Panc1 (cell line): ENCODE data around the gene MTA2. TPM values are rescaled to one million over a fixed set of nuclear protein-coding genes. Genes with fewer than 3 reads are reported as not detected.
"Not testable (repeated sequence)": the region's sequence is repeated elsewhere in the genome, so short reads cannot be mapped to it uniquely, and the experiment has no call there.

ENCODE experiments used
- ATAC-seq: fragments of 200-7000 bp; cut with Tn5 transposase; 2 replicates; pipeline ENCODE4 v1.9.1; 2020; ENCODE audit warnings: mild to moderate bottlenecking, moderate library complexity
- BruUV-seq: library from RNA; stranded (reverse); fragments of 400-500 nt; replicated peaks from 2 replicates; lab custom pipeline; 2021; lab: Mats Ljungman, UMichigan
- CTCF ChIA-PET: fragments of 300-600 bp; sonication (Branson Sonifier 250); formaldehyde crosslinking; loops from one replicate; lab custom pipeline; 2022; ENCODE audit warnings: antibody characterized with exemption; lab: Charles Lee
- POLR2A ChIA-PET: fragments of 300-600 bp; sonication (Branson Sonifier 250); formaldehyde crosslinking; loops from one replicate; lab custom pipeline; 2022; ENCODE audit warnings: antibody characterized with exemption; lab: Charles Lee
- DNase-seq: peaks from one replicate; pipeline ENCODE4 v3.0.0-alpha.2; 2010; ENCODE audit warnings: low read depth, low spot score
- H3K27ac ChIP-seq: 2 replicates; pipeline ENCODE4 v1.5.1; 2011; ENCODE audit warnings: mild to moderate bottlenecking, low read length, inconsistent platforms
- H3K27me3 ChIP-seq: fragments of 200-500 bp; sonication (Bioruptor generic); 2 replicates; pipeline ENCODE4 v1.6.0; 2014; ENCODE audit warnings: low read length, inconsistent platforms; ENCODE audit not compliant: control insufficient read depth, insufficient read depth
- H3K36me3 ChIP-seq: fragments of 200-500 bp; sonication (Bioruptor generic); 2 replicates; pipeline ENCODE4 v1.5.1; 2014; ENCODE audit warnings: inconsistent platforms, mild to moderate bottlenecking, low read length, moderate library complexity; ENCODE audit not compliant: control insufficient read depth, insufficient read depth
- H3K4me1 ChIP-seq: 2 replicates; pipeline ENCODE4 v1.5.1; 2011; ENCODE audit warnings: inconsistent platforms, mild to moderate bottlenecking, low read length, moderate library complexity; ENCODE audit not compliant: control insufficient read depth, insufficient read depth
- H3K4me3 ChIP-seq, 2 experiments: 2 replicates each; pipeline ENCODE4 v1.5.1; 2011 to 2012; ENCODE audit warnings: low read depth in 2 of 2, low read length in 2 of 2, mild to moderate bottlenecking in 2 of 2, inconsistent platforms in 1 of 2, moderate library complexity in 1 of 2
- H3K9me3 ChIP-seq: fragments of 200-500 bp; sonication (Bioruptor generic); 2 replicates; pipeline ENCODE4 v1.5.1; 2014; ENCODE audit warnings: low read depth, mild to moderate bottlenecking, inconsistent platforms, low read length, moderate library complexity; ENCODE audit not compliant: control insufficient read depth, insufficient read depth
- POLR2AphosphoS5 ChIP-seq: IDR thresholded peaks from 2 replicates; pipeline ENCODE4 v1.6.1; 2012; ENCODE audit warnings: mild to moderate bottlenecking, low read depth, low read length, moderate library complexity
- SIN3A ChIP-seq: IDR thresholded peaks from 2 replicates; pipeline ENCODE4 v1.6.1; 2012; ENCODE audit warnings: low read depth, mild to moderate bottlenecking, low read length, moderate library complexity, borderline replicate concordance; ENCODE audit not compliant: insufficient read depth
- TCF7L2 ChIP-seq: IDR thresholded peaks from 2 replicates; pipeline ENCODE4 v1.6.1; 2011; ENCODE audit warnings: mild to moderate bottlenecking, low read depth, low read length, inconsistent platforms
- in situ Hi-C: cut with HindIII; loops from 2 replicates; pipeline ENCODE4 v1.10.0; 2016; ENCODE audit warnings: low sequenced_read_pairs, low pct_unique_long_range_greater_than_20kb
- intact Hi-C: fragments of 100-400 bp; cut with micrococcal nuclease; formaldehyde crosslinking; loops from one replicate; pipeline ENCODE4 v1.10.0; 2022; ENCODE audit not compliant: unreplicated experiment
- total RNA-seq: library from RNA; stranded (reverse); gene quantifications from one replicate; pipeline ENCODE4 v1.2.1, GENCODE V29; 2021; ENCODE audit not compliant: unreplicated experiment
- TF ChIP-seq, protein P1 (sequence below), 2 experiments: IDR thresholded peaks; 2 replicates each; pipeline ENCODE4 v1.6.1; 2011 to 2012; ENCODE audit warnings: low read depth in 2 of 2, control low read depth in 1 of 2, low read length in 1 of 2, mild to moderate bottlenecking in 1 of 2, moderate library complexity in 1 of 2; ENCODE audit not compliant: insufficient read depth in 1 of 2
- TF ChIP-seq, protein P2 (sequence below): fragments of 450-650 bp; IDR thresholded peaks from 2 replicates; pipeline ENCODE4 v1.5.1; 2017; ENCODE audit warnings: mild to moderate bottlenecking

MTA2 gene
- total RNA-seq, 1 experiment from 2014 or later: 163 TPM

DNA sequence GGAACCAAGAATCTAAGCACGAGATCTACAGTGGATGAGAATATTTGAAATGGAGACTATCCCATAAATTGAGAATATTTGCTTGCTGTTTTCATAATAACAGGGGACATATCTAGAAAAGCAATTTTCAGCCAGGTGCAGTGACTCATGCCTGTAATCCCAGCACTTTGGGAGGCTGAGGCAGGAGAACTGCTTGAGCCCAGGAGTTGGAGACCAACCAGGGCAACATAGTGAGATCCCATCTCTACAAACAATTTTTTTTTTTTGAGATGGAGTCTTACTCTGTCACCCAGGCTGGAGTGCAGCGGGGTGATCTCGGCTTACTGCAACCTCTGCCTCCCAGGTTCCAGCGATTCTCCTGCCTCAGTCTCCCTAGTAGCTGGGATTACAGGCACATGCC lies 19.9 kb downstream of the MTA2 start:
- in situ Hi-C loops, BruUV-seq, H3K27ac ChIP-seq, ATAC-seq, H3K27me3 ChIP-seq, DNase-seq, CTCF ChIA-PET, H3K36me3 ChIP-seq, H3K4me3 ChIP-seq, intact Hi-C loops, H3K9me3 ChIP-seq, H3K4me1 ChIP-seq: not testable (repeated sequence)
- POLR2A ChIA-PET: interaction anchor here (0.7 kb wide), 1 partner anchor 180 kb away, joined by 3 read pairs; the partner anchor contains the start of gene POLR2G

DNA sequence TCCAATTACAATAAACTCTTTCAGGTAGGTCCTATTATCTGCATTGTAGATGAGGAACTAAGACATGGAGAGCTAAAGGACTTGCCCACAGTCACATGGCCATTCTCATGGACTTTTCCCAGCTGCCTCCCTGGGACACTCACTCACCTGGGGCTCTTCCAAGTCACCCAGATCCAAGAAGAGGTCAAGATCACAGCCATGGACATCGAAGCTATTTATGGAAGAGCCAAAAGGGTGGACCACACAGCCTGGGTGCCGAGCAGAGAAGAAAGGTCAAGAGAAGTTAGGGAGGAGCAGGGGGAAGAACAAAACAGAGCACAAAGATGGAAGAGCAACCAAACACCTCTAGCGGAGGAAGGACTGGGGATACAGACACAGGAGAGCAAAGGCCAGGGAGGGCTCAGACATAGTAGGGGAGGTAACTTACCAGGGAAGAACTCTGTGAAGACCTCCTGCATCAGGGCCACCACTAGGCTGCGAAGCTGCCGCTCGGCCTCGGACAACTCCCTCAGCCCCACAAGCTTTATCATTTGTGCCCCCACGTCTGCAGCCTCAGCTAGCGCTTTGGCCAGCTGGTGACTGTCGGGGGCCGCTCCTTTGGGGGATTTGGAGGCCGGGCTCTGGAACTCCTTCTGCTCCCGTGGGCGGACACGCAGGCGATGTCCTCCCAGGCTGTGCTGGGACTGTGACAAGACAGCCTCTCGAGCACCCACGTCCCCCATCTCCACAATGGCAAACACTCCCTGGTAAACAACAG lies 20.5 kb downstream of the MTA2 start:
- DNase-seq (no peak), ATAC-seq (no peak)
- Histone ChIP-seq H3K4me3 (no peak overlapping the region), H3K27me3 (no peaks in the 10 kb centered on the region), H3K36me3 (peaks cover 5% of the 10 kb centered on the region; the same call in 1 of the 2 replicates), H3K4me1 (peaks cover 9% of the 10 kb centered on the region), H3K9me3 (no peaks in the 10 kb centered on the region), H3K27ac (no peak overlapping the region)
- TF ChIP-seq, protein P1, sequence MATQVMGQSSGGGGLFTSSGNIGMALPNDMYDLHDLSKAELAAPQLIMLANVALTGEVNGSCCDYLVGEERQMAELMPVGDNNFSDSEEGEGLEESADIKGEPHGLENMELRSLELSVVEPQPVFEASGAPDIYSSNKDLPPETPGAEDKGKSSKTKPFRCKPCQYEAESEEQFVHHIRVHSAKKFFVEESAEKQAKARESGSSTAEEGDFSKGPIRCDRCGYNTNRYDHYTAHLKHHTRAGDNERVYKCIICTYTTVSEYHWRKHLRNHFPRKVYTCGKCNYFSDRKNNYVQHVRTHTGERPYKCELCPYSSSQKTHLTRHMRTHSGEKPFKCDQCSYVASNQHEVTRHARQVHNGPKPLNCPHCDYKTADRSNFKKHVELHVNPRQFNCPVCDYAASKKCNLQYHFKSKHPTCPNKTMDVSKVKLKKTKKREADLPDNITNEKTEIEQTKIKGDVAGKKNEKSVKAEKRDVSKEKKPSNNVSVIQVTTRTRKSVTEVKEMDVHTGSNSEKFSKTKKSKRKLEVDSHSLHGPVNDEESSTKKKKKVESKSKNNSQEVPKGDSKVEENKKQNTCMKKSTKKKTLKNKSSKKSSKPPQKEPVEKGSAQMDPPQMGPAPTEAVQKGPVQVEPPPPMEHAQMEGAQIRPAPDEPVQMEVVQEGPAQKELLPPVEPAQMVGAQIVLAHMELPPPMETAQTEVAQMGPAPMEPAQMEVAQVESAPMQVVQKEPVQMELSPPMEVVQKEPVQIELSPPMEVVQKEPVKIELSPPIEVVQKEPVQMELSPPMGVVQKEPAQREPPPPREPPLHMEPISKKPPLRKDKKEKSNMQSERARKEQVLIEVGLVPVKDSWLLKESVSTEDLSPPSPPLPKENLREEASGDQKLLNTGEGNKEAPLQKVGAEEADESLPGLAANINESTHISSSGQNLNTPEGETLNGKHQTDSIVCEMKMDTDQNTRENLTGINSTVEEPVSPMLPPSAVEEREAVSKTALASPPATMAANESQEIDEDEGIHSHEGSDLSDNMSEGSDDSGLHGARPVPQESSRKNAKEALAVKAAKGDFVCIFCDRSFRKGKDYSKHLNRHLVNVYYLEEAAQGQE (IDR thresholded peaks at IDR 0.05; ENCODE audit: insufficient read depth in 1 of 2, low read depth in 2 of 2, low read length in 1 of 2): no peak
- no peak for TF ChIP-seq POLR2AphosphoS5
- TF ChIP-seq SIN3A: no peak
- TF ChIP-seq TCF7L2: no peak
- TF ChIP-seq, protein P2, sequence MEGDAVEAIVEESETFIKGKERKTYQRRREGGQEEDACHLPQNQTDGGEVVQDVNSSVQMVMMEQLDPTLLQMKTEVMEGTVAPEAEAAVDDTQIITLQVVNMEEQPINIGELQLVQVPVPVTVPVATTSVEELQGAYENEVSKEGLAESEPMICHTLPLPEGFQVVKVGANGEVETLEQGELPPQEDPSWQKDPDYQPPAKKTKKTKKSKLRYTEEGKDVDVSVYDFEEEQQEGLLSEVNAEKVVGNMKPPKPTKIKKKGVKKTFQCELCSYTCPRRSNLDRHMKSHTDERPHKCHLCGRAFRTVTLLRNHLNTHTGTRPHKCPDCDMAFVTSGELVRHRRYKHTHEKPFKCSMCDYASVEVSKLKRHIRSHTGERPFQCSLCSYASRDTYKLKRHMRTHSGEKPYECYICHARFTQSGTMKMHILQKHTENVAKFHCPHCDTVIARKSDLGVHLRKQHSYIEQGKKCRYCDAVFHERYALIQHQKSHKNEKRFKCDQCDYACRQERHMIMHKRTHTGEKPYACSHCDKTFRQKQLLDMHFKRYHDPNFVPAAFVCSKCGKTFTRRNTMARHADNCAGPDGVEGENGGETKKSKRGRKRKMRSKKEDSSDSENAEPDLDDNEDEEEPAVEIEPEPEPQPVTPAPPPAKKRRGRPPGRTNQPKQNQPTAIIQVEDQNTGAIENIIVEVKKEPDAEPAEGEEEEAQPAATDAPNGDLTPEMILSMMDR: no peak
- ChIA-PET CTCF (no interaction called here), POLR2A (no interaction called here)
- BruUV-seq: no TSS peak
- in situ Hi-C loops: no loop called here
- intact Hi-C loops: no loop called here

DNA sequence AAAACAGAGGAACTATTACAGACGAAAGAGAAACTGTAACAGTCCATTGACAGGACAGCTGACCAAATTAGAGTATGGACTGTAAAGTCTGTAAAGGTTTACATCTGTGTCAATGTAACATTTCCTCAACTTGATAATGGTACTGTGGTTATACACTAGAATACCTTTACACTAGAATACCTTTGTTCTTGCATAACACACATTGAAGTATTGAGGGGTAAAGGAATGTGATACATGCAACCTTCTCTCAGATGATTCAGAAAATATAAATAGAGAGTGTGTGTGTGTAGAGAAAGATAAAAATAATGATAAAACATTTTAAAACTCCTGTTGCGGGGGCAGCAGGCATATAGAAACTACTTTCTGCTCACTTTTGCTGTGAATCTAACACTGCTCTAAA lies 22.4 kb downstream of the MTA2 start:
- POLR2A ChIA-PET: interaction anchor here (1.3 kb wide), 1 partner anchor 12 kb away, joined by 4 read pairs; the partner anchor contains the start of gene TUT1
- BruUV-seq: no TSS peak
- ATAC-seq (no peak), DNase-seq (no peak)
- H3K36me3 ChIP-seq: peaks cover 5% of the 10 kb centered on the region; the same call in 1 of the 2 replicates
- no peaks in the 10 kb centered on the region for H3K27me3 ChIP-seq
- no peaks in the 10 kb centered on the region for H3K9me3 ChIP-seq
- TF ChIP-seq TCF7L2 (no peak), SIN3A (no peak), POLR2AphosphoS5 (no peak)
- TF ChIP-seq, protein P2: no peak
- TF ChIP-seq, protein P1 (IDR thresholded peaks at IDR 0.05; ENCODE audit: insufficient read depth in 1 of 2, low read depth in 2 of 2, low read length in 1 of 2): no peak
- in situ Hi-C loops (no loop called here), intact Hi-C loops (no loop called here)
- no peak overlapping the region for H3K27ac ChIP-seq
- H3K4me1 ChIP-seq: peaks cover 22% of the 10 kb centered on the region
- CTCF ChIA-PET: no interaction called here
- no peak overlapping the region for H3K4me3 ChIP-seq
